Fibroblast of villous mesenchyme (primary cell): ENCODE data around the gene CCDC60. TPM values are rescaled to one million over a fixed set of nuclear protein-coding genes. Genes with fewer than 3 reads are reported as not detected.

Source experiments
- DNase-seq: peaks from one replicate; pipeline ENCODE4 v3.0.0-alpha.2; 2010; ENCODE audit warnings: low read depth
- H3K4me3 ChIP-seq: 2 replicates; pipeline ENCODE4 v1.5.1; 2011; ENCODE audit warnings: low read depth, mild to moderate bottlenecking, low read length
- total RNA-seq: library from RNA; depleted of rRNA; stranded (reverse); fragments of >200 nt; gene quantifications from 2 replicates; pipeline ENCODE4 v1.2.3, GENCODE V29; 2012
- TF ChIP-seq, protein P1 (sequence below): IDR thresholded peaks from 2 replicates; pipeline ENCODE4 v1.5.1; 2012; ENCODE audit warnings: low read depth, mild to moderate bottlenecking, low read length; ENCODE audit not compliant: insufficient read depth

Gene CCDC60, protein sequence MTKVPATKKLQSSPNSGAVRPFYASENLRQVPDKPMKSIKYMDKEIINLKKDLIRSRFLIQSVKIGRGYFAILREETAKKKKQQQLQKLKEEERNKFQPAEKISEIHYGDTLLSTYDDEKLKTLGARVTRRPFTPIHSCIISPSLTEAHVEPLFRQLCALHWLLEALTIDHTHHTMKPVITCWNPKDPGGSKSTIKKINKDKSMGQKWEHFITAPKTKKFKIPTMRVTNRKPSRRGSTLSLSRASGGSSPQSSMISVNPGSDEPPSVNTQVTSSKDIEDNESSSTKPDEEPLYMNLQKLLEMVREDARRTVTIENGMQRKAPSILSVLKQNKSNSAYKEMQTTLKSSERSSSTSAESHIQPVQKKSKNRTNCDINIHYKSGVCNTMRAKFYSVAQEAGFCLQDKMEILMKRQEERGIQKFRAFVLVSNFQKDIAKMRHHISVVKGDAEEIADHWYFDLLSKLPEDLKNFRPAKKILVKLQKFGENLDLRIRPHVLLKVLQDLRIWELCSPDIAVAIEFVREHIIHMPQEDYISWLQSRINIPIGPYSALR
- total RNA-seq = not detected in 2 replicates

DNA sequence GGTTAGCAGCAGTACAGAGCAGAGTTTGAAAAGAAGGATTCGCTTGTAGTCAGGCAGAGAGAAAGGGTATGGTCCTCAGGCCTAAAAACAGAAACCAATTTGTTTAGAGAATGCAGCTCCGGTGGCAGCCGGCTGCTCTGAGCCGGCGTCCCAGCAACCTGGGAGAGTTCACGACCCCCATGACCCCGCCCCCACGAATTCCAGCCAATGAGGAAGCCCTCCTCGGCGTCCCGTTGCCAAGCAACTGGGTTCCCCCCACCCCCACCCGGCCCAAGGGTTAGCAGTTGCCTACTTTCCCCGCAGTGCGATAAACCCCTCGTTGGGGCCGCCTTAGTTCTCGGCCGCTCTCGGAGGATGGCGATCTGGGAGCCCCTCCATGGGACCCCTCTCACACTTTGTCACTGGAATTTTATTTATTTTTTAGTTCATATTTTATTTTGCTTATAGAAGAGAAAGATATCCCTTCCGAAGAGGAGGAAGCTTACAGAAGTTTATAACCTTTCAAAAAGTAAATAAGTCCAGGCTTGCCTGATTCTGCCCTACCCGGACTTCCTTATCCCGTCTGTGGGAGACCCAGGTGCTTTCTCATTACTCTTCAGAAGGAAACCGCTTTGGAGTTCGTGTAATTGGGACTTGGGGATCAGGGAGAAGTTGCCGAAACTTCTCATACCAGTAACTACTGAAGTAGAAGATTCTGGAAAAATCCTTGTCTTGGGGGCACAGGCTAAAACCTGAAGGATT is at the start of gene CCDC60:
Gene CCDC60, plus strand, starts transcription at position 300 of the 741 bp plus-strand sequence. CDS start 448 bp downstream, outside the sequence.
- no peak within 1 kb of the TSS for H3K4me3 ChIP-seq
- TF ChIP-seq, protein P1, sequence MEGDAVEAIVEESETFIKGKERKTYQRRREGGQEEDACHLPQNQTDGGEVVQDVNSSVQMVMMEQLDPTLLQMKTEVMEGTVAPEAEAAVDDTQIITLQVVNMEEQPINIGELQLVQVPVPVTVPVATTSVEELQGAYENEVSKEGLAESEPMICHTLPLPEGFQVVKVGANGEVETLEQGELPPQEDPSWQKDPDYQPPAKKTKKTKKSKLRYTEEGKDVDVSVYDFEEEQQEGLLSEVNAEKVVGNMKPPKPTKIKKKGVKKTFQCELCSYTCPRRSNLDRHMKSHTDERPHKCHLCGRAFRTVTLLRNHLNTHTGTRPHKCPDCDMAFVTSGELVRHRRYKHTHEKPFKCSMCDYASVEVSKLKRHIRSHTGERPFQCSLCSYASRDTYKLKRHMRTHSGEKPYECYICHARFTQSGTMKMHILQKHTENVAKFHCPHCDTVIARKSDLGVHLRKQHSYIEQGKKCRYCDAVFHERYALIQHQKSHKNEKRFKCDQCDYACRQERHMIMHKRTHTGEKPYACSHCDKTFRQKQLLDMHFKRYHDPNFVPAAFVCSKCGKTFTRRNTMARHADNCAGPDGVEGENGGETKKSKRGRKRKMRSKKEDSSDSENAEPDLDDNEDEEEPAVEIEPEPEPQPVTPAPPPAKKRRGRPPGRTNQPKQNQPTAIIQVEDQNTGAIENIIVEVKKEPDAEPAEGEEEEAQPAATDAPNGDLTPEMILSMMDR = no peak
- no peak for DNase-seq

DNA sequence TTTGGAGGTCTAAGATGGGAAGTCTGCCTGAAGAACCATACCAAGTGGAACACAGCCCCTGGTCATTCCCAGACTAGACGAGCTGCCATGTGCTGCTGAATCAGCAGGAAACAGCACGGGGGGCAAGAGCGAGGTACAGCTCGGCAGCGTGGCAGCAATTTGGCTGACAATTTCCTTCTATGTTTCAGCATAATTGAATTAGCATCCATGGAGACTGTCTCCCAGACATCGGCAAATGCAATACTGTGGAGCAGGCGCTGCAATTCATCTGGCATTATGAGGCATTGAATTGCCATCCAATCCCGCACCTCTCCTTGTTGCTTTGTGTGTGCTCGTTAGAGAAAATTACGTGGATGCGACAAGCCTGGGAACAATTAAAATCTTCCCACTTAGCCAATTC is 46.0 kb upstream of the CCDC60 start:
- no peak for DNase-seq
- H3K4me3 ChIP-seq = no peak overlapping the region
- TF ChIP-seq, protein P1 = no peak

DNA sequence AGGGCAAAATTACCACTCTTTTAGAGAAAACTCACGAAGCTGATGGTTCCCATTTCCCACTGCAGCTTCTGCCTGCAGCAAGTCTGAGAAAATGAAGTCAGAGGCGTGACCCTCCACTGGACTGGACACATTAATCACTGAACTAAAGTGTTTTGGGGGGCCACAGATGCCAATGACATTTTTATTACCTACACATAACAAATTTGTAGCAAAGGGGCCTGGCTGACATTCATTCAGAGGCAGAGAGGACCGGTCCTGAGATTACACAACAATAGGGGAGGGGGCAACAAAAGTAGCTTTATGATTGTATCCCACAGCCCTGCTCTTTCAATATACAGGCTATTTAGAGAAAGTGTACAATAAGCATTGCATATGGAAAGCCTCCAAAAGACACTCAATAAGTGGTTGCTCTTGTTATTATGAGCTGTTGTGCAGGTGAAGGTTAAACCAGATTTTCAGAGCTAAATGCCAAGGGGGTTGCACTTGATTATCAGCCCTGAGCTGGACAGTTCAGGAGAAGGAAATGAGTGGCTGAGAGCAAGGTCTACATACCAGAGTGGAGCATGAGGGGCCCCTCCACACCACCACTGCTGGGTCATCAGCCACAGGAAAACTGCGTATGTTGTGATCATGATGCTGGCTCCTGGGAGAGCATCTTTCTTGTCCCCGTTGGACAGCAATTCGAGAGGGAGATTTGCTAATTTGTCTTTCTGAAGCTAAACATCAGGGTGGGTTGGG is 41.5 kb upstream of the CCDC60 start:
- TF ChIP-seq, protein P1 = no peak
- DNase-seq = no peak
- no peak overlapping the region for H3K4me3 ChIP-seq

DNA sequence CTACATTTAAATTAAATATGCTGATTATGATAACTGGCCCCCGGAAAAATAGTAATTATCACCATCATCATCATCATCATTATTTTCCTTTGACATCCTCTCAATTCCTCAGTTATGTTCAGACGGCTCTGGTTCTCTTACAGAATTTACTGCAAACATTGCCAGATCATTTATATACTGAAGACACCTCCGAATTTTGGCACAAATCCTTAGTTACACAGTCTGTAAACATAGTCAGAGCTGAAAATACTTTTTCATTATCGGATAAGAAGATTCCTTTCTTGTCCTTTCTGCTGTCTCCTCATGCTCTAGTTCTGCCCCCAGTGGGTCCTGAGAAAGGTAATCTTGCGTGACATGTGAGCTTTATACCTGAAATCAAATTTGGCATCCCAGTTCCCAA is 40.3 kb upstream of the CCDC60 start:
- TF ChIP-seq, protein P1 = no peak
- no peak overlapping the region for H3K4me3 ChIP-seq

DNA sequence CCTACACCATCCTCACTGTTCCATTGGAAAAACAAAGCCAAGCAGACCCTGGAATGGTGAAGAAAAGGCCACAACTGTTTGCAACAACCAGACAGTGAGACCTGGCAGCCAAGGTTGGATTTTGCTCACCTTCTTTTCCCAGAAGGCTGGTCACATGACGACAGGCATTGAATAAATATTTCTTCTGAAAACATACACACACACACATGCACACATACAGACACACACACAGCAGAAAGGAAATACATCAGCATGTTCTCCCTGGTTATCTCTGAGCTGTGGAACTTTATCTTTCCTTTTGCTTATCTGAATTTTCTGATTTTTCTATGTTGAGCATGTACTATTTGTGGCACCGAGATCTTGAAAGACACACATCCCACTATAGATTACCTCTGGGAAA is 38.0 kb upstream of the CCDC60 start:
- TF ChIP-seq, protein P1 = no peak
- H3K4me3 ChIP-seq = no peak overlapping the region

More for the DNA sequence above, 40.3 kb upstream of the CCDC60 start:
- DNase-seq = no peak

DNA sequence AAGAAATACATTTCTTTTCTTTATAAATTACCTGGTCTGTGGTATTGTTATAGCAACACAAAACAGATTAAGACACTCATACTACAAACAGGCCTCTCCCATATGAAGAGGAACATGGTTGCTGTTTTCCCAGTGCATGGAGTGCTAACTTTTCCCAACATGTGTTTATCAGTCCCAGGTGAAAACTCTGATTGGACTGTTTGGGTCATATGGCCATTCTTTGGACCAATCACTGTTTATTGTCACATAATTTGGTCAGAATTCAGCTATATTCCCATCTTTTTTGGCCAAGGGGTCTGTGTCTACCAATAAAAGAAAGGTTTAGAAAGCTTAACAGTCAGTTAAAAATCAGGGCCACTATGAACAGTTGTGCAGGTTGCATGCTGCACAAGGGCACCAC is 35.4 kb upstream of the CCDC60 start:
- TF ChIP-seq, protein P1 = no peak
- no peak overlapping the region for H3K4me3 ChIP-seq
- no peak for DNase-seq

More for the DNA sequence above, 38.0 kb upstream of the CCDC60 start:
- DNase-seq = no peak
